Measurements from ENCODE around the gene LGSN. TPM values are rescaled to one million over a fixed set of nuclear protein-coding genes. Genes with fewer than 3 reads are reported as not detected.
"Not testable (repeated sequence)": the region's sequence is repeated elsewhere in the genome, so short reads cannot be mapped to it uniquely, and the experiment has no call there.

Gene LGSN
- total and polyA plus RNA-seq, 2 of the 13 experiments (the other 11 are each of a cell fraction or from before 2014, with no cell fraction given), result 0.13 to 0.63 TPM

DNA sequence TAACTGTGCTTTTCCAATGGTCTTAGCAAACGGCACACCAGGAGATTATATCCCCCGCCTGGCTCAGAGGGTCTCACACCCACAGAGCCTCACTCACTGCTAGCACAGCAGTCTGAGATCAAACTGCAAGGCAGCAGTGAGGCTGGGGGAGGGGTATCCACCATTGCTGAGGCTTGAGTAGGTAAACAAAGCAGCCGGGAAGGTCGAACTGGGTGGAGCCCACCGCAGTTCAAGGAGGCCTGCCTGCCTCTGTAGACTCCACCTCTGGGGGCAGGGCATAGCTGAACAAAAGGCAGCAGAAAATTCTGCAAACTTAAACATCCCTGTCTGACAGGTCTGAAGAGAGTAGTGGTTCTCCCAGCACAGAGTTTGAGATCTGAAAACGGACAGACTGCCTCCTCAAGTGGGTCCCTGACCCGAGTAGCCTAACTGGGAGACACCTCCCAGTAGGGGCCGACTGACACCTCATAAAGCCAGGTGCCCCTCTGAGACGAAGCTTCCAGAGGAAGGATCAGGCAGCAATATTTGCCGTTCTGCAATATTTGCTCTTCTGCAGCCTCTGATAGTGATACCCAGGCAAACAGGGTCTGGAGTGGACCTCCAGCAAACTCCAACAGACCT, 42.8 kb upstream of the LGSN start (continued):
- TF ChIP-seq SALL1 (CRISPR knock-in tag; IDR thresholded peaks at IDR 0.05) (peak; percentile 67), DR1 (CRISPR knock-in tag; IDR thresholded peaks at IDR 0.05) (0 out of 2 replicates have a peak, but pooled peaks have one; percentile 32), HES4 (CRISPR knock-in tag; IDR thresholded peaks at IDR 0.05; ENCODE audit: borderline replicate concordance) (peak; percentile 55; the same call in 1 of the 2 replicates), TBX2 (CRISPR knock-in tag; IDR thresholded peaks at IDR 0.05; ENCODE audit: borderline replicate concordance) (peak; percentile 75), HDAC1 (CRISPR knock-in tag; IDR thresholded peaks at IDR 0.05) (0 out of 2 replicates have a peak, but pooled peaks have one; percentile 17)

DNA sequence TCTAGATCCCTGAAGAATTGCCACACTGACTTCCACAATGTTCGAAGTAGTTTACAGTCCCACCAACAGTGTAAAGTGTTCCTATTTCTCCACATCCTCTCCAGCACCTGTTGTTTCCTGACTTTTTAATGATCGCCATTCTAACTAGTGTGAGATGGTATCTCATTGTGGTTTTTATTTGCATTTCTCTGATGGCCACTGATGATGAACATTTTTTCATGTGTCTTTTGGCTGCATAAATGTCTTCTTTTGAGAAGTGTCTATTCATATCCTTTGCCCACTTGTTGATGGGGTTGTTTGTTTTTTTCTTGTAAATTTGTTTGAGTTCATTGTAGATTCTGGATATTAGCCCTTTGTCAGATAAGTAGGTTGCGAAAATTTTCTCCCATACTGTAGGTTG, 37.6 kb upstream of the LGSN start:
- peaks cover 13% of the 10 kb centered on the region for H3K9me3 ChIP-seq (ENCODE audit: low read length)
- POLR2A ChIA-PET; BruUV-seq (replicated peaks); H4K20me1 ChIP-seq (ENCODE audit: insufficient read depth, low read length); H3K4me3 ChIP-seq (replicated peaks in 1 of 3; ENCODE audit: insufficient read depth in 1 of 3, low read depth in 2 of 3, low read length in 3 of 3); H3K9ac ChIP-seq (ENCODE audit: insufficient read depth, low read depth, low read length); H3K27me3 ChIP-seq (ENCODE audit: control insufficient read depth in 1 of 2, insufficient read depth in 2 of 2, low read length in 2 of 2); H3K4me2 ChIP-seq (ENCODE audit: low read depth, low read length); DNase-seq (ENCODE audit: low spot score); H3K36me3 ChIP-seq (replicated peaks in 1 of 2; ENCODE audit: control insufficient read depth in 1 of 2, insufficient read depth in 2 of 2, low read length in 2 of 2); FAIRE-seq; H3K27ac ChIP-seq (ENCODE audit: extremely low read length, insufficient read depth, low read length); ATAC-seq; H2AFZ ChIP-seq (ENCODE audit: low read length); H3K79me2 ChIP-seq (ENCODE audit: insufficient read depth, low read length); CTCF ChIA-PET (ENCODE audit: low intra/inter-chr PET ratio, low total read pairs): not testable (repeated sequence)
- H3K4me1 ChIP-seq (ENCODE audit: insufficient read depth, low read length), result peaks cover 33% of the 10 kb centered on the region
- WGBS (ENCODE audit: low lambda C conversion rate), result 93% methylated on average over 3 of the region's 3 CpGs
- intact Hi-C loops (cut with micrococcal nuclease; ENCODE audit: unreplicated experiment) (loop anchor here (10.0 kb wide), 1 partner anchor 327 kb away; no protein-coding TSS in a partner anchor), in situ Hi-C loops (cut with HindIII; ENCODE audit: extremely low pct_ligation_motif_present, low pct_unique_long_range_greater_than_20kb) (loop anchor here (10.0 kb wide), 1 partner anchor 157 kb away; no protein-coding TSS in a partner anchor)

DNA sequence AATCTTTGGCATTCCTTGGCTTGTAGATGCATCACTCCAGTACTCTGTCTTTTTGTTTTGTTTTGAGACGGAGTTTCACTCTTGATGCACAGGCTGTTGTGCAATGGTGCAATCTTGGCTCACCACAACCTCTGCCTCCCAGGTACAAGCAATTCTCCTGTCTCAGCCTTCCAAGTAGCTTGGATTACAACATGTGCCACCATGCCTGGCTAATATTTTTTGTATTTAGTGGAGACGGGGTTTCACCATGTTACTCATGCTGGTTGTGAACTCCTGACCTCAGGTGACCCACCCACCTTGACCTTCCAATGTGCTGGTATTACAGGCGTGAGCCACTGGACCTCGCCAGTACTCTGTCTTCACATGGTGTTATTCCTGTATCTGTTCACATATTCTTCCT, 35.8 kb upstream of the LGSN start:
- DNase-seq (ENCODE audit: low spot score) (no peak), FAIRE-seq (no peak), ATAC-seq (no peak)
- 93% methylated on average over 4 of the region's 4 CpGs for WGBS (ENCODE audit: low lambda C conversion rate)
- no peak overlapping the region for H3K4me2 ChIP-seq (ENCODE audit: low read depth, low read length)
- CTCF ChIA-PET (ENCODE audit: low intra/inter-chr PET ratio, low total read pairs), result no interaction called here
- no peaks in the 10 kb centered on the region for H3K36me3 ChIP-seq (replicated peaks in 1 of 2; ENCODE audit: control insufficient read depth in 1 of 2, insufficient read depth in 2 of 2, low read length in 2 of 2)
- POLR2A ChIA-PET, result no interaction called here
- peaks cover 36% of the 10 kb centered on the region for H3K4me1 ChIP-seq (ENCODE audit: insufficient read depth, low read length)
- H3K9ac ChIP-seq (ENCODE audit: insufficient read depth, low read depth, low read length), result no peak overlapping the region
- no peak overlapping the region for H3K4me3 ChIP-seq (replicated peaks in 1 of 3; ENCODE audit: insufficient read depth in 1 of 3, low read depth in 2 of 3, low read length in 3 of 3)
- in situ Hi-C loops (cut with HindIII; ENCODE audit: extremely low pct_ligation_motif_present, low pct_unique_long_range_greater_than_20kb) (loop anchor here (10.0 kb wide), 1 partner anchor 159 kb away; no protein-coding TSS in a partner anchor), intact Hi-C loops (cut with micrococcal nuclease; ENCODE audit: unreplicated experiment) (loop anchor here (10.0 kb wide), 1 partner anchor 329 kb away; no protein-coding TSS in a partner anchor)
- no peak overlapping the region for H2AFZ ChIP-seq (ENCODE audit: low read length)
- H3K27me3 ChIP-seq (ENCODE audit: control insufficient read depth in 1 of 2, insufficient read depth in 2 of 2, low read length in 2 of 2), result no peaks in the 10 kb centered on the region
- BruUV-seq (replicated peaks), result no TSS peak
- H3K27ac ChIP-seq (ENCODE audit: extremely low read length, insufficient read depth, low read length), result no peak overlapping the region
- H4K20me1 ChIP-seq (ENCODE audit: insufficient read depth, low read length), result no peaks in the 10 kb centered on the region
- no peaks in the 10 kb centered on the region for H3K79me2 ChIP-seq (ENCODE audit: insufficient read depth, low read length)
- no peaks in the 10 kb centered on the region for H3K9me3 ChIP-seq (ENCODE audit: low read length)
- TF ChIP-seq PPARG (CRISPR knock-in tag; conservative IDR thresholded peaks at IDR 0.05) (no peak), NCOA2 (CRISPR knock-in tag; IDR thresholded peaks at IDR 0.05) (no peak), MXD4 (CRISPR knock-in tag; IDR thresholded peaks at IDR 0.05) (no peak)
- TF ChIP-seq, protein P1, sequence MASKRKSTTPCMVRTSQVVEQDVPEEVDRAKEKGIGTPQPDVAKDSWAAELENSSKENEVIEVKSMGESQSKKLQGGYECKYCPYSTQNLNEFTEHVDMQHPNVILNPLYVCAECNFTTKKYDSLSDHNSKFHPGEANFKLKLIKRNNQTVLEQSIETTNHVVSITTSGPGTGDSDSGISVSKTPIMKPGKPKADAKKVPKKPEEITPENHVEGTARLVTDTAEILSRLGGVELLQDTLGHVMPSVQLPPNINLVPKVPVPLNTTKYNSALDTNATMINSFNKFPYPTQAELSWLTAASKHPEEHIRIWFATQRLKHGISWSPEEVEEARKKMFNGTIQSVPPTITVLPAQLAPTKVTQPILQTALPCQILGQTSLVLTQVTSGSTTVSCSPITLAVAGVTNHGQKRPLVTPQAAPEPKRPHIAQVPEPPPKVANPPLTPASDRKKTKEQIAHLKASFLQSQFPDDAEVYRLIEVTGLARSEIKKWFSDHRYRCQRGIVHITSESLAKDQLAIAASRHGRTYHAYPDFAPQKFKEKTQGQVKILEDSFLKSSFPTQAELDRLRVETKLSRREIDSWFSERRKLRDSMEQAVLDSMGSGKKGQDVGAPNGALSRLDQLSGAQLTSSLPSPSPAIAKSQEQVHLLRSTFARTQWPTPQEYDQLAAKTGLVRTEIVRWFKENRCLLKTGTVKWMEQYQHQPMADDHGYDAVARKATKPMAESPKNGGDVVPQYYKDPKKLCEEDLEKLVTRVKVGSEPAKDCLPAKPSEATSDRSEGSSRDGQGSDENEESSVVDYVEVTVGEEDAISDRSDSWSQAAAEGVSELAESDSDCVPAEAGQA (IDR thresholded peaks at IDR 0.05; ENCODE audit: low read depth), result no peak
- TF ChIP-seq, protein P1 (CRISPR knock-in tag; IDR thresholded peaks at IDR 0.05; ENCODE audit: borderline replicate concordance), result no peak
- TF ChIP-seq, protein P2, sequence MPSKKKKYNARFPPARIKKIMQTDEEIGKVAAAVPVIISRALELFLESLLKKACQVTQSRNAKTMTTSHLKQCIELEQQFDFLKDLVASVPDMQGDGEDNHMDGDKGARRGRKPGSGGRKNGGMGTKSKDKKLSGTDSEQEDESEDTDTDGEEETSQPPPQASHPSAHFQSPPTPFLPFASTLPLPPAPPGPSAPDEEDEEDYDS (CRISPR knock-in tag; IDR thresholded peaks at IDR 0.05), result no peak

Measured in HepG2 (cell line).